ENCODE results near the gene MYH9.
"Not testable (repeated sequence)": the region's sequence is repeated elsewhere in the genome, so short reads cannot be mapped to it uniquely, and the experiment has no call there.

- TF ChIP-seq, protein P1, sequence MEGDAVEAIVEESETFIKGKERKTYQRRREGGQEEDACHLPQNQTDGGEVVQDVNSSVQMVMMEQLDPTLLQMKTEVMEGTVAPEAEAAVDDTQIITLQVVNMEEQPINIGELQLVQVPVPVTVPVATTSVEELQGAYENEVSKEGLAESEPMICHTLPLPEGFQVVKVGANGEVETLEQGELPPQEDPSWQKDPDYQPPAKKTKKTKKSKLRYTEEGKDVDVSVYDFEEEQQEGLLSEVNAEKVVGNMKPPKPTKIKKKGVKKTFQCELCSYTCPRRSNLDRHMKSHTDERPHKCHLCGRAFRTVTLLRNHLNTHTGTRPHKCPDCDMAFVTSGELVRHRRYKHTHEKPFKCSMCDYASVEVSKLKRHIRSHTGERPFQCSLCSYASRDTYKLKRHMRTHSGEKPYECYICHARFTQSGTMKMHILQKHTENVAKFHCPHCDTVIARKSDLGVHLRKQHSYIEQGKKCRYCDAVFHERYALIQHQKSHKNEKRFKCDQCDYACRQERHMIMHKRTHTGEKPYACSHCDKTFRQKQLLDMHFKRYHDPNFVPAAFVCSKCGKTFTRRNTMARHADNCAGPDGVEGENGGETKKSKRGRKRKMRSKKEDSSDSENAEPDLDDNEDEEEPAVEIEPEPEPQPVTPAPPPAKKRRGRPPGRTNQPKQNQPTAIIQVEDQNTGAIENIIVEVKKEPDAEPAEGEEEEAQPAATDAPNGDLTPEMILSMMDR (tag by site-specific recombination; IDR thresholded peaks at IDR 0.05) = not testable (repeated sequence)
- TF ChIP-seq, protein P2, sequence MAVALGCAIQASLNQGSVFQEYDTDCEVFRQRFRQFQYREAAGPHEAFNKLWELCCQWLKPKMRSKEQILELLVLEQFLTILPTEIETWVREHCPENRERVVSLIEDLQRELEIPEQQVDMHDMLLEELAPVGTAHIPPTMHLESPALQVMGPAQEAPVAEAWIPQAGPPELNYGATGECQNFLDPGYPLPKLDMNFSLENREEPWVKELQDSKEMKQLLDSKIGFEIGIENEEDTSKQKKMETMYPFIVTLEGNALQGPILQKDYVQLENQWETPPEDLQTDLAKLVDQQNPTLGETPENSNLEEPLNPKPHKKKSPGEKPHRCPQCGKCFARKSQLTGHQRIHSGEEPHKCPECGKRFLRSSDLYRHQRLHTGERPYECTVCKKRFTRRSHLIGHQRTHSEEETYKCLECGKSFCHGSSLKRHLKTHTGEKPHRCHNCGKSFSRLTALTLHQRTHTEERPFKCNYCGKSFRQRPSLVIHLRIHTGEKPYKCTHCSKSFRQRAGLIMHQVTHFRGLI (tag by site-specific recombination; IDR thresholded peaks at IDR 0.05) = not testable (repeated sequence)
These were observed 97.8 kb downstream of the MYH9 start for GRCh38 chr22:36289948-36290371.

All from HEK293 (cell line).